Liver (tissue), 9 donors: ENCODE results near the gene GUCD1. TPM values are rescaled to one million over a fixed set of nuclear protein-coding genes. Genes with fewer than 3 reads are reported as not detected.

Experiments
- DNase-seq: peaks from one replicate; pipeline ENCODE4 v3.0.0-alpha.2; 2017; ENCODE audit warnings: low spot score
- H3K27ac ChIP-seq, 2 donors: one replicate each; pipeline ENCODE4 v1.7.0; 2013; ENCODE audit warnings: inconsistent platforms in 2 of 2, low read length in 2 of 2, control low read depth in 1 of 2, low read depth in 1 of 2, mild to moderate bottlenecking in 1 of 2
- H3K27me3 ChIP-seq, 4 donors: one replicate each; pipeline versions ENCODE4 v1.6.1 to v1.7.0; 2013; ENCODE audit warnings: low read length in 3 of 4, inconsistent platforms in 1 of 4, mild to moderate bottlenecking in 1 of 4, moderate library complexity in 1 of 4; ENCODE audit not compliant: control insufficient read depth in 4 of 4, insufficient read depth in 4 of 4
- H3K36me3 ChIP-seq, 4 donors: one replicate each; pipeline versions ENCODE4 v1.6.1 to v1.7.0; 2013; ENCODE audit warnings: low read length in 3 of 4, mild to moderate bottlenecking in 3 of 4, low read depth in 1 of 4, moderate library complexity in 1 of 4; ENCODE audit not compliant: control insufficient read depth in 4 of 4, insufficient read depth in 3 of 4
- H3K4me1 ChIP-seq, 4 donors: one replicate each; pipeline versions ENCODE4 v1.6.1 to v1.7.0; 2013; ENCODE audit warnings: low read length in 3 of 4, mild to moderate bottlenecking in 3 of 4, moderate library complexity in 1 of 4; ENCODE audit not compliant: control insufficient read depth in 4 of 4, insufficient read depth in 4 of 4
- H3K4me3 ChIP-seq, 3 donors: one replicate each; pipeline versions ENCODE4 v1.6.1 to v1.7.0; 2013; ENCODE audit warnings: low read length in 3 of 3, control low read depth in 1 of 3, low read depth in 1 of 3, mild to moderate bottlenecking in 1 of 3
- H3K9ac ChIP-seq, 2 donors: one replicate each; pipeline ENCODE4 v1.7.0; 2013; ENCODE audit warnings: low read length in 2 of 2, mild to moderate bottlenecking in 2 of 2, moderate library complexity in 2 of 2, control low read depth in 1 of 2, low read depth in 1 of 2
- H3K9me3 ChIP-seq, 4 donors: one replicate each; pipeline versions ENCODE4 v1.6.1 to v1.7.0; 2013; ENCODE audit warnings: low read length in 3 of 4; ENCODE audit not compliant: control insufficient read depth in 4 of 4
- ATF3 ChIP-seq: IDR thresholded peaks from 2 replicates; pipeline ENCODE4 v1.6.1; 2016; ENCODE audit warnings: antibody characterized with exemption
- CTCF ChIP-seq: fragments of 150-350 bp; IDR thresholded peaks from 2 replicates; pipeline ENCODE4 v1.5.1; 2017; ENCODE audit warnings: improper control_type of control experiment, low read depth, low read length; ENCODE audit not compliant: missing input control
- EGR1 ChIP-seq, 2 donors: IDR thresholded peaks; 2 replicates each; pipeline ENCODE4 v1.6.1; 2016 to 2018; ENCODE audit warnings: antibody characterized with exemption in 2 of 2, low read depth in 2 of 2
- FOXA2 ChIP-seq: IDR thresholded peaks from 2 replicates; pipeline ENCODE4 v1.6.1; 2016; ENCODE audit warnings: antibody characterized with exemption
- GABPA ChIP-seq, 2 donors: IDR thresholded peaks in 1 of 2; conservative IDR thresholded peaks in 1 of 2; 2 replicates each; pipeline ENCODE4 v1.6.1; 2016; ENCODE audit warnings: antibody characterized with exemption in 2 of 2, mild to moderate bottlenecking in 1 of 2, moderate library complexity in 1 of 2
- HNF4A ChIP-seq, 2 donors: conservative IDR thresholded peaks; 2 replicates each; pipeline ENCODE4 v1.6.1; 2016; ENCODE audit warnings: antibody characterized with exemption in 2 of 2, mild to moderate bottlenecking in 2 of 2
- HNF4G ChIP-seq: IDR thresholded peaks from 2 replicates; pipeline ENCODE4 v1.6.1; 2016; ENCODE audit warnings: antibody characterized with exemption
- JUND ChIP-seq, 2 donors: IDR thresholded peaks; 2 replicates each; pipeline ENCODE4 v1.6.1; 2016; ENCODE audit warnings: antibody characterized with exemption in 2 of 2
- MAX ChIP-seq: IDR thresholded peaks from 2 replicates; pipeline ENCODE4 v1.6.1; 2016; ENCODE audit warnings: antibody characterized with exemption
- NR2F2 ChIP-seq: IDR thresholded peaks from 2 replicates; pipeline ENCODE4 v1.6.1; 2016; ENCODE audit warnings: antibody characterized with exemption
- RAD21 ChIP-seq, 2 donors: IDR thresholded peaks; 2 replicates each; pipeline ENCODE4 v1.6.1; 2016; ENCODE audit warnings: antibody characterized with exemption in 2 of 2, mild to moderate bottlenecking in 2 of 2
- RXRA ChIP-seq, 2 donors: IDR thresholded peaks; 2 replicates each; pipeline ENCODE4 v1.6.1; 2017 to 2018; ENCODE audit warnings: antibody characterized with exemption in 2 of 2, mild to moderate bottlenecking in 1 of 2
- SP1 ChIP-seq: IDR thresholded peaks from 2 replicates; pipeline ENCODE4 v1.6.1; 2018; ENCODE audit warnings: antibody characterized with exemption, mild to moderate bottlenecking
- TAF1 ChIP-seq: conservative IDR thresholded peaks from 2 replicates; pipeline ENCODE4 v1.6.1; 2016; ENCODE audit warnings: antibody characterized with exemption, mild to moderate bottlenecking
- YY1 ChIP-seq: IDR thresholded peaks from 2 replicates; pipeline ENCODE4 v1.6.1; 2016; ENCODE audit warnings: antibody characterized with exemption, mild to moderate bottlenecking
- whole genome bisulfite sequencing: extraction: QIAGEN DNeasy Blood & Tissue Kit; methylation state at CpG from one replicate; pipeline ENCODE4 v1.1.7; 2013; 5-methylcytosine and 5-hydroxymethylcytosine counted together
- polyA plus RNA-seq, 2 donors: library from polyadenylated mRNA; stranded (reverse) in 1 of 2; unstranded in 1 of 2; fragments of 200-250 nt in 1 of 2; fragments of >200 nt in 1 of 2; fragmentation: Nextera tagmentation in 1 of 2; extraction: Ambion mirVana in 1 of 2; gene quantifications; one replicate each; pipeline versions ENCODE4 v1.2.1 to v1.2.3, GENCODE V29; 2013 to 2015
- total RNA-seq, 2 donors: library from RNA; depleted of rRNA; stranded (reverse); fragments of >200 nt; gene quantifications; one replicate each; pipeline ENCODE4 v1.2.3, GENCODE V29; 2014
- TF ChIP-seq, protein P1 (sequence below): IDR thresholded peaks from 2 replicates; pipeline ENCODE4 v1.6.1; 2016; ENCODE audit warnings: antibody characterized with exemption, mild to moderate bottlenecking
- donor health status: healthy.
- donor health status: healthy.
- donor health status: healthy.
- donor health status: healthy.
- donor health status: healthy.

The GUCD1 gene
- total and polyA plus RNA-seq, 4 donors: 118 to 202 (median 179) TPM

DNA sequence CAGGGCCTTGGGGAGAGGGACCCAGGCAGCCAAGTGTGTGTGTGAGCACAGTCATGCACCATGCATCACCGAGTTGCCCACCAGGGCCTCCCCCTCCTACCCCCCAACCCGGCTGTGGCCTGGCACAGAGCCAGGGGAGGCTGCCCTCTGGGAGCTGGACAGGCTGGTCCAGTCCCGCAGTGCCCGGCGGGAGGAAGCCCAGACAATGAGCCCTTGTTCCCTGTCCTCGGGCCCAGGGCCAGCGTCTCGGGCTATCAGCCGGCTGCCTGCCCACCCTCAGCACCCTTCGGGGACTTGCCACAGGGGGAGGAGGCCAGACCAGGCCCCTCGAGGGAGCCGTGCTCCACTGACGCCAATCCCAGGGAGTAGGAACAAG lies 33.4 kb upstream of the GUCD1 start:
- TF ChIP-seq, protein P1, sequence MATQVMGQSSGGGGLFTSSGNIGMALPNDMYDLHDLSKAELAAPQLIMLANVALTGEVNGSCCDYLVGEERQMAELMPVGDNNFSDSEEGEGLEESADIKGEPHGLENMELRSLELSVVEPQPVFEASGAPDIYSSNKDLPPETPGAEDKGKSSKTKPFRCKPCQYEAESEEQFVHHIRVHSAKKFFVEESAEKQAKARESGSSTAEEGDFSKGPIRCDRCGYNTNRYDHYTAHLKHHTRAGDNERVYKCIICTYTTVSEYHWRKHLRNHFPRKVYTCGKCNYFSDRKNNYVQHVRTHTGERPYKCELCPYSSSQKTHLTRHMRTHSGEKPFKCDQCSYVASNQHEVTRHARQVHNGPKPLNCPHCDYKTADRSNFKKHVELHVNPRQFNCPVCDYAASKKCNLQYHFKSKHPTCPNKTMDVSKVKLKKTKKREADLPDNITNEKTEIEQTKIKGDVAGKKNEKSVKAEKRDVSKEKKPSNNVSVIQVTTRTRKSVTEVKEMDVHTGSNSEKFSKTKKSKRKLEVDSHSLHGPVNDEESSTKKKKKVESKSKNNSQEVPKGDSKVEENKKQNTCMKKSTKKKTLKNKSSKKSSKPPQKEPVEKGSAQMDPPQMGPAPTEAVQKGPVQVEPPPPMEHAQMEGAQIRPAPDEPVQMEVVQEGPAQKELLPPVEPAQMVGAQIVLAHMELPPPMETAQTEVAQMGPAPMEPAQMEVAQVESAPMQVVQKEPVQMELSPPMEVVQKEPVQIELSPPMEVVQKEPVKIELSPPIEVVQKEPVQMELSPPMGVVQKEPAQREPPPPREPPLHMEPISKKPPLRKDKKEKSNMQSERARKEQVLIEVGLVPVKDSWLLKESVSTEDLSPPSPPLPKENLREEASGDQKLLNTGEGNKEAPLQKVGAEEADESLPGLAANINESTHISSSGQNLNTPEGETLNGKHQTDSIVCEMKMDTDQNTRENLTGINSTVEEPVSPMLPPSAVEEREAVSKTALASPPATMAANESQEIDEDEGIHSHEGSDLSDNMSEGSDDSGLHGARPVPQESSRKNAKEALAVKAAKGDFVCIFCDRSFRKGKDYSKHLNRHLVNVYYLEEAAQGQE: no peak
- TF ChIP-seq RAD21 (IDR thresholded peaks at IDR 0.05) (no peak), NR2F2 (no peak), MAX (no peak), RXRA (IDR thresholded peaks at IDR 0.05) (no peak), EGR1 (IDR thresholded peaks at IDR 0.05; ENCODE audit: low read depth in 2 of 2) (no peak), GABPA (IDR thresholded peaks at IDR 0.05 in 1 of 2, conservative IDR thresholded peaks at IDR 0.05 in 1 of 2) (no peak), TAF1 (no peak), HNF4A (conservative IDR thresholded peaks at IDR 0.05) (no peak), YY1 (no peak), SP1 (no peak), JUND (IDR thresholded peaks at IDR 0.05) (no peak), ATF3 (no peak), CTCF (no peak), HNF4G (no peak)
- H3K36me3 ChIP-seq: peaks cover 0 to 30% (median 6%) of the 10 kb centered on the region in 4 donors
- peaks cover 5 to 24% (median 12%) of the 10 kb centered on the region in 4 donors for H3K4me1 ChIP-seq
- no peaks in the 10 kb centered on the region for H3K27me3 ChIP-seq
- 89% methylated on average over 13 of the region's 13 CpGs for whole genome bisulfite sequencing
- no peaks in the 10 kb centered on the region for H3K9me3 ChIP-seq
- no peak for DNase-seq
- no peak overlapping the region for H3K9ac ChIP-seq
- H3K27ac ChIP-seq: no peak overlapping the region
- no peak overlapping the region for H3K4me3 ChIP-seq

GRCh38 chr22:24587948-24588347 lies 33.0 kb upstream of the GUCD1 start:
- WGBS: 88% methylated on average over 8 of the region's 8 CpGs
- Histone ChIP-seq H3K4me3 (no peak overlapping the region), H3K27me3 (no peaks in the 10 kb centered on the region), H3K9ac (no peak overlapping the region), H3K36me3 (peaks cover 0 to 30% (median 6%) of the 10 kb centered on the region in 4 donors), H3K9me3 (no peaks in the 10 kb centered on the region), H3K27ac (no peak overlapping the region), H3K4me1 (peaks cover 2 to 26% (median 11%) of the 10 kb centered on the region in 4 donors)
- no peak for DNase-seq
- TF ChIP-seq FOXA2 (no peak), GABPA (IDR thresholded peaks at IDR 0.05 in 1 of 2, conservative IDR thresholded peaks at IDR 0.05 in 1 of 2) (no peak), HNF4A (conservative IDR thresholded peaks at IDR 0.05) (no peak), HNF4G (no peak)
